ENCODE data around the gene RBMY1E. TPM values are rescaled to one million over a fixed set of nuclear protein-coding genes. Genes with fewer than 3 reads are reported as not detected.
"Not testable (repeated sequence)": the region's sequence is repeated elsewhere in the genome, so short reads cannot be mapped to it uniquely, and the experiment has no call there.

RBMY1E gene
- total RNA-seq: not detected

DNA sequence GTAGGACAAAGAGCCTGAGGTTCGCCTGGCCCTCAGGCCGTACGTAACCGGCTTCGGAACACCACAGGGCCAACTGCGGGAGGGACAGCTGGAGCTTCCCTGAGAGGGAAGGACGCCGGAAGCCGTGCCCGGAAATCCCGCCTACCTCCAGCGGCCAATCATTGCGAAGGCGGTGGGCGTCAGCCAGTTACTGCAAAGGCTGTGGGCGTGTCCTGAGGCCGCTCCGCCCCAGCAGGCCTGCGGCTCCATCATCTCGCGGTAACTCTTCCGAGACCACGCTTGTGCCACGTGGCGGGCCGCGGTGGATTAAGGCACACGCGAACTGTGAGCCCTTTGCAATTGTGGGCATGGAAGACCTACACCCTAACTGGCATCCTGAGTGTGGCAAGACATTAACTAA, at the start of gene RBMY1E:
Gene RBMY1E, minus strand, starts transcription at position 101 of the 400 bp plus-strand sequence. CDS start 1,978 bp downstream, outside the sequence.
- H3K27me3 Mint-ChIP-seq; H3K4me1 Mint-ChIP-seq (ENCODE audit: low read depth); H3K27ac Mint-ChIP-seq; H3K36me3 Mint-ChIP-seq (ENCODE audit: low read depth); DNase-seq; intact Hi-C loops (cut with micrococcal nuclease); ATAC-seq; H3K9me3 Mint-ChIP-seq; POLR2A ChIA-PET; CTCF ChIA-PET; H3K4me3 Mint-ChIP-seq: not testable (repeated sequence)

DNA sequence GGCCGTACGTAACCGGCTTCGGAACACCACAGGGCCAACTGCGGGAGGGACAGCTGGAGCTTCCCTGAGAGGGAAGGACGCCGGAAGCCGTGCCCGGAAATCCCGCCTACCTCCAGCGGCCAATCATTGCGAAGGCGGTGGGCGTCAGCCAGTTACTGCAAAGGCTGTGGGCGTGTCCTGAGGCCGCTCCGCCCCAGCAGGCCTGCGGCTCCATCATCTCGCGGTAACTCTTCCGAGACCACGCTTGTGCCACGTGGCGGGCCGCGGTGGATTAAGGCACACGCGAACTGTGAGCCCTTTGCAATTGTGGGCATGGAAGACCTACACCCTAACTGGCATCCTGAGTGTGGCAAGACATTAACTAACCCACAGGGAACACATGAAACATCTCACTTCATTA, 23.4 kb downstream of the RBMY1E start, which contains the start of gene RBMY1D:
Gene RBMY1D, minus strand, starts transcription at position 101 of the 400 bp plus-strand sequence. CDS start 2,013 bp downstream, outside the sequence.
- intact Hi-C loops (cut with micrococcal nuclease); H3K27ac Mint-ChIP-seq; H3K36me3 Mint-ChIP-seq (ENCODE audit: low read depth); H3K9me3 Mint-ChIP-seq; POLR2A ChIA-PET; H3K4me1 Mint-ChIP-seq (ENCODE audit: low read depth); CTCF ChIA-PET; ATAC-seq; DNase-seq; H3K4me3 Mint-ChIP-seq; H3K27me3 Mint-ChIP-seq: not testable (repeated sequence)

DNA sequence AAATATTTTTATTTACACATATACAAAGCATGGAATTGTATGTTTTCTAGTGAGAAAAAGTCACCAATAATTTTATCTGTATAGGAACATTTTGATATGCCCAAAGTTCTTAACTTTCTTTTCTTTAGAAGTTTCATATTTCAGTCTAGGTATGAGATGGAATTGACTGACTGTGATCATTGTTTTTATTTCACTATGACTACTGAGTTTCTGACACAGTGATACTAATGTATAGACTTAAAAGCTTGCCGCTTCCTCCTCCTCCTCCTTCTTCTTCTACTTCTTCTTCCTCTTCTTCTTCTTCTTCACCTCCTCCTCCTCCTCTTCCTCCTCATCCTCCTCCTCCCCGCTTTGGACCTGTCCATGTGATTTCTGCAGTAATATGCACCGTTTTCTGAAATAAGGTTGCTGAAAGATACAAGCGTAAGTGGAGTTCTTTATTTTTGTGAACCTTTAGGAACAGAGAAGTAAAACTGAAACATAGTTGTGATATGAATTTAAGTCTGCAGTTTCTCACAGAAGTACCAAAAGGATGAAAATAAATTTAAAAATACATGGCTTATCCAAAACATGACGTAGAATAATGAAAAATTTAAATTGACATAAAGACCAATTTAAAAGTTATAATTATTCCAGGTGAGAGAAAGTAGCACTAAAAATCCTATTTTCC, 48.3 kb downstream of the RBMY1E start:
- H3K4me1 Mint-ChIP-seq (ENCODE audit: low read depth); H3K27me3 Mint-ChIP-seq; H3K27ac Mint-ChIP-seq; intact Hi-C loops (cut with micrococcal nuclease); H3K4me3 Mint-ChIP-seq; H3K9me3 Mint-ChIP-seq; H3K36me3 Mint-ChIP-seq (ENCODE audit: low read depth); CTCF ChIA-PET; POLR2A ChIA-PET; DNase-seq; ATAC-seq: not testable (repeated sequence)

Other genes starting within 250 kb of the RBMY1E start
- not detected for gene RBMY1D, start 23.5 kb downstream of the RBMY1E start, total RNA-seq